ELF-1 (cell line): ENCODE data around the gene GTF3C1.
A peak's percentile ranks its signal among the peaks of the same experiment; 100 is the strongest.
"Not testable (repeated sequence)": the region's sequence is repeated elsewhere in the genome, so short reads cannot be mapped to it uniquely, and the experiment has no call there.

Source experiments
- DNase-seq: peaks from one replicate; pipeline ENCODE4 v3.0.0-alpha.2; 2016; ENCODE audit warnings: low read depth, low spot score

GTF3C1 gene, protein sequence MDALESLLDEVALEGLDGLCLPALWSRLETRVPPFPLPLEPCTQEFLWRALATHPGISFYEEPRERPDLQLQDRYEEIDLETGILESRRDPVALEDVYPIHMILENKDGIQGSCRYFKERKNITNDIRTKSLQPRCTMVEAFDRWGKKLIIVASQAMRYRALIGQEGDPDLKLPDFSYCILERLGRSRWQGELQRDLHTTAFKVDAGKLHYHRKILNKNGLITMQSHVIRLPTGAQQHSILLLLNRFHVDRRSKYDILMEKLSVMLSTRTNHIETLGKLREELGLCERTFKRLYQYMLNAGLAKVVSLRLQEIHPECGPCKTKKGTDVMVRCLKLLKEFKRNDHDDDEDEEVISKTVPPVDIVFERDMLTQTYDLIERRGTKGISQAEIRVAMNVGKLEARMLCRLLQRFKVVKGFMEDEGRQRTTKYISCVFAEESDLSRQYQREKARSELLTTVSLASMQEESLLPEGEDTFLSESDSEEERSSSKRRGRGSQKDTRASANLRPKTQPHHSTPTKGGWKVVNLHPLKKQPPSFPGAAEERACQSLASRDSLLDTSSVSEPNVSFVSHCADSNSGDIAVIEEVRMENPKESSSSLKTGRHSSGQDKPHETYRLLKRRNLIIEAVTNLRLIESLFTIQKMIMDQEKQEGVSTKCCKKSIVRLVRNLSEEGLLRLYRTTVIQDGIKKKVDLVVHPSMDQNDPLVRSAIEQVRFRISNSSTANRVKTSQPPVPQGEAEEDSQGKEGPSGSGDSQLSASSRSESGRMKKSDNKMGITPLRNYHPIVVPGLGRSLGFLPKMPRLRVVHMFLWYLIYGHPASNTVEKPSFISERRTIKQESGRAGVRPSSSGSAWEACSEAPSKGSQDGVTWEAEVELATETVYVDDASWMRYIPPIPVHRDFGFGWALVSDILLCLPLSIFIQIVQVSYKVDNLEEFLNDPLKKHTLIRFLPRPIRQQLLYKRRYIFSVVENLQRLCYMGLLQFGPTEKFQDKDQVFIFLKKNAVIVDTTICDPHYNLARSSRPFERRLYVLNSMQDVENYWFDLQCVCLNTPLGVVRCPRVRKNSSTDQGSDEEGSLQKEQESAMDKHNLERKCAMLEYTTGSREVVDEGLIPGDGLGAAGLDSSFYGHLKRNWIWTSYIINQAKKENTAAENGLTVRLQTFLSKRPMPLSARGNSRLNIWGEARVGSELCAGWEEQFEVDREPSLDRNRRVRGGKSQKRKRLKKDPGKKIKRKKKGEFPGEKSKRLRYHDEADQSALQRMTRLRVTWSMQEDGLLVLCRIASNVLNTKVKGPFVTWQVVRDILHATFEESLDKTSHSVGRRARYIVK (N-terminal part only)

DNA sequence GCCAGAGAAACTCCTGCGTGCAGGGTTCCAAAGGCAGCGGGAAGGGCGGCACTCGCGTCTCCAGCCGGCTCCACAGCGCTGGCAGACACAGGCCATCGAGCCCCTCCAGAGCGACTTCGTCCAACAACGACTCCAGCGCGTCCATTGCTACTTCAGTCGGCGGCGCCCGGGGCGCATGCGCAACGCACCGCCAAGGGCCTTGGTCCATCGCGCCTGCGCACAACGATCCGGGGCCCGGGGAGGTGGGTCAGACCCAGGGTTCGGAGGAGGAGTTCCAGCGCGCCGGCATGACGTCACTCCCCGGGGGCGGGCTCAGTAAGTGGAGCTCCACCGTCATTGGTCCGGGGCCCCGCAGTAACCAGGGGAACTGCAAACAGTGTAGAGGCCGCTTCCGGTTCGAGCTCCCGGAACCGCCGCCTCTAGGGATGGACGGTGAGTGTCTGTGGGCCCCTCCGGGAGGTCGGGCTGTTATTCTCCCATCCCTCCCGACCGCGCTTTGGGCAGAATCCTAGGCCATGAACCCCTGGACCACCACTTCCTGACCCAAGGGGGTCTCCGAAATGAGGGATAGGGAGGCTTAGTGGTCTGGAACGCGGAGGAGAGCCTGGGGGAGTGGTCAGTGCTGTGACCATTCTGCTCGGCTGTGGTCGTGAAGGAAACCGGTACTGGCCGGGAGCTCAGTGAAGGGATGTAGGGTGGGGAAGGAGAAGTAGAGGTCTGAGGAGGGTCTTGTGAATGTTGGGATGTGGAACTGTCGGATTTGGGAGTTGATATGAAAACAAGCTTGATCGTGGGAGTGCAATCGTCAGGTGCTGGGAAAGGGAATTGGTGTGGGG, at the start of gene GTF3C1, which contains the start of gene KATNIP:
Gene GTF3C1 (minus strand): TSS at position 168 of the 836 bp plus-strand sequence. CDS start 23 bp downstream, at position 145.
Gene KATNIP (plus strand): TSS at position 399 of the 836 bp plus-strand sequence. CDS start 27 bp downstream, at position 426.
- DNase-seq, result peak; percentile 99

DNA sequence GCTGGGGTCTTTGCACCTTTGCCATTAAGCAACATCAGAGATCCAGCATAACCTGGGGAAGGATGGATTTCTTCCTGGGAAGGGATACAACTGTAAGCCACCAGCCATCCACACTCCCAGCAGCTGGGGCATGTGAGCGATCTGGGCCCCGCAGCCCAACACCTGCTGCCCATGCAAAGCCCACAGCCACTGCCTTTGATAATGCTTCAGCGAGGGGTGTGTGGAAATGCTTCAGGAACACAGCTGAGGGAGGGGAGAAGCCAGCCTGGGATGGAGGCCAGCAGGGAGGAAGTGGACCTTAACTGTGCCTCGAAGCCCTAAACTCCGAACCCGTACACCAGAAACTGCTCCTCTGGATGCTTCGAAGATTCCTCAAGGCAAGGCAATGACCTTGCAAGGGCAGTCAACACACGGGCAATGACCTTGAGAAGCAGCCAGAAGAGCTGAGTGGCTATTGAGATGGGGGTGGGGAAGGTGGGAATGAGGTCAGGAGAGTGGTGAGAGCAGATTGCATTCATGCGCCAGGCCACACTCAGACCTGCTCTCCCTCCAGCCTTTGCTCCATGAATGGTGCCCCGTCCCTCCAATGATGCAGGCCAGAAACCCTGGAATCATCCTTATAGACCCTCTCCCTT, 49.3 kb upstream of the GTF3C1 start:
- no peak for DNase-seq

DNA sequence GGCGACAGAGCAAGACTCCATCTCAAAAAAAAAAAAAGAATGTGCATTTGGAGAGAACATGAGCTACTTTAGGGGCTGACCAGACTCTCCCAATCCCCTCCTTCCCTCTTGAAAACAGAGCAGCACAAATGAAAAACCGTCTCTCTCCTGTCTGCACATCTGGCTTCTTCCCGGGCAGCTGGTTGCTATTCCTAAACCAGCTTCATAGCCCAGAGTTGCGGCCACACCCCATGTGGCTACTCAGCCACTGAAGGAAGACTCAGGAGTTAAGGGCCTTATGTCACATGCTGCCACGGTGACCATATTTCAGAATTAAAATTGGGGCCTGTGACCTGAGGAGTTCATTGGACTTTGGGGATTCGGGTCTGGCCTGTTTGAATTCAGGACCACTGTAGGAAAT, 48.5 kb upstream of the GTF3C1 start:
- DNase-seq, result no peak

DNA sequence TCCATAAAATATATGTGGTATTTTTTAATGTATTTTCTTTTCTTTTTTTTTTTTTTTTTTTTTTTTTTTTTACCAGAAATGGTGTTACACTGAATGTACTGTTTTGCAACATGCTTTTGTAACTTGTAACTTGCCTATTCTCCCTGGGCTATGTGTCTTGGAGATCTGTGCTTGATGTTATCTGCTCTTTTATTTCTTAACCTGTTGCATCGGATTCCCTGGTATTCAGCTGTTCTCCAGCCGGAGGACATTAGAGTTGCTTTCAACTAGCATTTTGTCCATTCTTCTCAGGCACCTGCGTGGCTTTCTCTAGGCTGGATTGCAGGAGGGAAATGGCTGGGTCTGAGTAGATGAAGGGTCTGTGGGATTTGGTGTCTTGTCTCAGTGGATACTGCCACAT, 47.6 kb upstream of the GTF3C1 start:
- DNase-seq, result no peak

DNA sequence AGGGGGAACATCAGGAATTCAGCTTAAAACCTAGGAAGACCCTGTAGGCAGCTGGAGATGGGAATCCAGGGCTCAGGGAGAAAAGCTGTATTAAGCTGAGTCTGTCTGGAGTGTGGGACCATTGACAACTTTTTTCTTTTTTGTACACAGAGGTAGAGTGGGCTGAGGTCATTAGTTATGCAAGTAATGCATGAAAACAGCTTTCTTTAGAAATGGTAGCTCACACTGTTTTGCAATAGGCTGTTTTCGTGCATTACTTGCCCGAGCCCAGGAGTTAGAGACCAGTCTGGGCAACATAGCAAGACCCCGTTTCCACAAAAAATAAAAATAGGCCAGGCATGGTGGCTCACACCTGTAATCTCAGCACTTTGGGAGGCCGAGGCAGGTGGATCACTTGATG, 46.7 kb upstream of the GTF3C1 start:
- no peak for DNase-seq

DNA sequence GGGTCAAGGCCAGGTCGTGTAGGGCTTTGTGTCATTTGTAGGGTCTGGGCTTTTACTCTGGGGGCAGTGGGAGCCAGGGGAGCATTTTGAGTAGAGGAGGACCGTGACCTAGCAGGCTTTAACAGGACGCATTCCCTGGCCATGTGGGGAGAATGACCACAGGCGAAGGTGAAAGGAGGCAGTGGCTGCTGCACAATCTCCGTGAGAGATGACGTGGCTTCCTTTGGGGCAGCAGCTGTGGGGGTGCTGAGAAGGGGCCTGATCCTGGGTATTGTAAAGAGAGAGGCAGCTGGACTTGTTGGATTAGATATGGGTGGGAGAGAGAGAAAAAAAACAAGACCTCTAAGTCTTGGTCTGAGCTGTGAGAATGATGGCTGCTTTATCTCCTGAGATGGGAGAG, 46.3 kb upstream of the GTF3C1 start:
- DNase-seq, result no peak

DNA sequence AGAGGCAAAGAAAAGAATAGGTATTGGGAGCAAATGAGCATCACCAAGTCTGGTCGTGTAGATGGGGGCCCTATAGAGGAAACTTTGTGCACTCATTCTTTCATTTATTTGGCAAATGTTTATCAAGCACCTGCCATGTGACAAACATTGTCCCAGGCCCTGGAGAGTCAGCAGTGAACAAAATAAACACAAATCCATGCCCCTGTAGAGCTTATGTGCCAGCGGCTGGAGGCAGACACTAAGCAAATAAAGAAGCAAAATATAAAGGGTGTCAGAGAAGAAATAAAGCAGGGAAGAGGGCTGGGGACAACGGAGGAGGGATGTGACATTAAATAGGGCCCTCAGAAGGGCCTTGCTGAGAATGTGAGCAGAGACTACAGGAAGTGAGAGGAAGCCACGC, 45.8 kb upstream of the GTF3C1 start:
- DNase-seq, result no peak

DNA sequence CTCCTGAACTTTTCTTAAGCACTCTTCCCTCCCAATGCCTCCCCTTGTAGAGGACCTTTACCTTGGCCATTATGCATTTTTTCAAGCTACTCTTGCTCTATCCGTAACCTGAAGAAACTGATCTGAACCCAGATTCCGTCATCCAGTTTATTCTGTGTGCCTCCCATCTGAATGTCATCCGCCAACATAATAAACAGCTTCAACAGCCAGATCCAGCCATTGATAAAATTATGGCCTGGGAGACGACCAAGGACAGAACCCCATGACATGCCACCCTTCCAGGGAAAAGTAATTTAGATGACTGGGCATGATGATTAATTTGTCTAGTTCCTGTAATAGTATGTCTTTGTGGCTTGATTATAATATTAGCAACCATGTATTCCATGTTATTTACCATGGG, 42.1 kb upstream of the GTF3C1 start:
- DNase-seq, result no peak

DNA sequence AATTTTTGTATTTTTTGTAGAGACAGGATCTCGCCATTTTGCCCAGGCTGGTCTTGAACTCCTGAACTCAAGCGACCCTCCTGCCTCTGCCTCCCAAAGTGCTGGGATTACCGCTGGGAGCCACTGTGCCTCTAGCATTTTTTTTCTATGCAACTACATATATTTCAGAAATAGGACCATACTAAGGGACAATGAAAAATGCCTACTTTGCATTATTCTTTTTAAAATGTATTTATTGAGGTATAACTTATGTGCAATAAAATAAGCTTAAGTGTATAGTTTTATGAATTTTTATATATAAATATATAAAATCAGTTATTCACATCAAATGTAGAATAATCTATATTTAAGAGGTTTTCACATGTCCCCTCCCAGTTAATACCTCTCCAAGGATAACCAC, 38.3 kb upstream of the GTF3C1 start:
- DNase-seq, result no peak

DNA sequence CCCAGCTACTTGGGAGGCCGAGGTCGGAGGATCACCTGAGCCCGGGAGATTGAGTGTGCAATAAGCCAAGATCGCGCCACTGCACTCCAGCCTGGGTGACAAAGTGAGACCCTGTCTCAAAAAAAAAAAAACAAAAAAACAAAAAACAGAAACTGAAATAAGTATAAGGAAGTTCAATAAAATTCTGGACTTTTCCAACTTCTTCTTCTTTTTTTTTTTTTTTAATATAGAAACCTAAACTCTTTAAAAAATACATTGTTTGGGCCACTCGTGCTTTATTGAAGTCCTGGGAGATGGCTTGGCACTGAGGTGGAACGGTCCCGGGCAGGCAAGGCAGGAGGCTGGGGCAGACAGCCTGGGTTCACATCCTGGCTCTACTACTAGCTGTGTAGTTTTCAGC, 37.0 kb upstream of the GTF3C1 start:
- no peak for DNase-seq

DNA sequence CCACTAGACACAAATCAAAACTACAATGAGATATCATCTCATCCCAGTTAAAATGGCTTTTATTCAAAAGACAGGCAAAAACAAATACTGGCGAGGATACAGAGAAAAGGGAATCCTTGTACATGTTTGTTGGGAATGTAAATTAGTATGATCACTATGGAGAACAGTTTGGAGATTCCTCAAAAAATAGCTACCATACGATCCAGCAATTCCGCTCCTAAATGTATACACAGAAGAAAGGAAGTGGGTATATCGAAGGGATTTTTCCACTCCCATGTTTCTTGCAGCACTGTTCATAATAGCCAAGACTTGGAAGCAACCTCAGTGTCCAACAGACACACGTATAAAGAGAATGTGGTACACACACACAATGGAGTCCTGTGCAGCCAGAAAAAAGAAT, 35.5 kb upstream of the GTF3C1 start:
- DNase-seq, result no peak

DNA sequence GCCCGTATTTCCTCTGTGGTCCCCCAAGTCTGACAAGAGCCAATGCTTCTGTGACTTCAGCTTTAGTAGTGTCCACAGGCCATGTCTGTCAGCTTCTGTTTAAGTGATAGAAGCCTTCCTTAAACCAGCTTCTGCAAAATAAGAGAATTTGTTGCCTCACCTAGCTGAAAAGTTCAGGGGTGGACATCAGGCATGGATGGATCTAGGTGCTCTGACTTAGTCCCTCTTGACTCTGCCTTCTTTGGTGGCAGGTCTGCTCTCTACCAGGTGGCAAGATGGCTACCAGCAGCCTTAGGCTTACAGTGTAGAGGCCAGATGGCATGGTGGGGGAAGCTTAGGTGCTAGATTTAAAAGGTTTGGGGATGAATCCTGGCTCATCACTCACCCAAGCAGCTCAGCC, 33.9 kb upstream of the GTF3C1 start:
- no peak for DNase-seq

DNA sequence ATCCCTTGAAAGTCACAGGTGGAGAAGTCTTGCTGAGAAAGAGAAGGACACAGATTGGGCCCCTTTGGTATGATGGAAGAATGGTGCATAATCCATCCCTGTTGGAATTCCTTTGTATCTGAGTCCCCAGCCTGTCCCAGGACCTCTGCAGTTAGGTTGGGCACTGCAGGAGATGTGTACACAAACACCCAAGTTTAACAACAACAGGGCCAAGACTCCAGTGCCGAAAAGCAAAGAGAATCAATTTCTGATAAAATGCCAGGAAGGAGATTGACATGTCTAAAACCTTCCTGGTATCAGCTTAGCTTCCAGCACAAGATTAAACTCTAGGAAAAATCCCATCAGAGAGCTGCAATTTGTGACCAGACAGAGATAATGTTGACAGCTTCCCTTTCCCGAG, 33.2 kb upstream of the GTF3C1 start:
- DNase-seq, result no peak

DNA sequence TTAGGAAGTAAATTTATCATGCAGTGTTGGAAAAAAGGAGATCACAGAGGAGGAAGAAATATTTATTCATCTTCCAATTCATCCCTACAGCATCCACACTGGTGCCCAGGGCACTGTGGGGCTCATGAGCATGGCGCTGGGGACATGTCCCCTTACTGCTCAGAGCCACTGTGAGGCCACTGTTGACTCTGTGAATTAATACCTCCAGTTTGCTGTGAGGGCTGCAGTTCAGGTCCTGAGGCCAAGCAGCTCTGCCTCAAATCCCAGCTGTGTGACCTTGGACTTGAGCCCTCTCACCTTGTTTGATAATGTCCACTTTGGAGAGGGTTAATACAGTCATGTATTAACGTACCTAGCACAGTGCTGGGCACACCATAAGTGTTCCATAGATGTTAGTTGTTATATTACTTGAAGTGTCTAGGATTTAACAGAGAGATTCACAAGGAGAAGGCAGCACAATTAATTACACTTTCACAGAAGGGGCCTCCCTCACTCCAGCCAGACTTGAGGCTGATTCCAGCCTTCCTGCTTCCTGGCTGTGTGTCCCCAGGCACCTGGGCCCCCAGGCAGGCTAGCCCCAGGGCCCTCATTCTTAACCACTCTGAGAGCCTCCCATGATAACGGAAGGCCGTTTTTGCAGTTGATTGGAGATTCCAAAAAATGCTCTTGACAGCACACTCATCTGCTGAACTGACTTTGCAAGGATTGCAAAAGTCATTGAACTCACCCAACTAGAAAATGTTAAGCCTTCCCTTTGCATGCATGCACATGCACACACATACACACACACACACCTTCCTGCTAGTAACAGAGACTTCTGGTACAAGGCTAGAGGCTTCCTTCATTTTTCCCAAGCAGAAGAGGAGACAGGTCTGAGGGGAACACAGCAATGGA, 29.6 kb upstream of the GTF3C1 start:
- no peak for DNase-seq

DNA sequence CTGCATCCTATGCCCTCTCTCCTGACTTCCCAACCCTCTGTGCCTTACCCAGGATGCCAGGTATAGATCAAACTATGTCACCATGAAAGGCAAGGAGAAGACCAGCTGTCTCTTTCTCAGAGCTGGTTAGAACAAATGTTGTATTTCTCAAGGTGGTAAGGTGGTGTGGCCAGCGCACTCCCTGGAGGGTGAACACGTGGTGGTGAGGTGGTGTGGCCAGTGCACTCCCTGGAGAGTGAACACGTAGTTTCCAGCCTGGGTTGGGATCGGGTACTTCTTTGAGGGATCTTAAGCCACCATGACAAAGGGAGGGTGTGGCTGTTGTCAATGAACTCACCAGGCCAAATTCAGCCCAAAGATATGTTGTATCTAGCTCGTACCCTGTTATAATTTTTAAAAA, 27.0 kb upstream of the GTF3C1 start:
- DNase-seq, result no peak

DNA sequence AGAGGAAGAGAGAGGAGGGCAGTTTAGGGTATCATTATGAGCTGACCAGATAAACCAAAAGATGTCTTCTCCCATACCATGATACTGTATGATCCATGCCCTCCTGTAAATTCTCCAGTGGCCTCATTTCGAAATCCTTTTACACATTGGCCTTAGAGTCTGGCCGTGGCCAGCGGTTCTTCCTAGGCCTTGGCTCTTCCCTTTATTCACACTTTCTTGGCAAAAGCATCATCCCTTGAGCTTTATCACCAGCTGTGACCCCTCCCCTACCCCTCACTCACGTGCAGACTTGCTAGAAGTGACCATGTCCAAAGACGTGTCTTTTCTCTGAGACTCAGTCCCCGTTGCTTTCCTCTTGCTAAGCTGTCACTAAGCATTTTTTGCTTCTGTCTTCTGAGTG, 23.0 kb upstream of the GTF3C1 start:
- DNase-seq, result no peak

DNA sequence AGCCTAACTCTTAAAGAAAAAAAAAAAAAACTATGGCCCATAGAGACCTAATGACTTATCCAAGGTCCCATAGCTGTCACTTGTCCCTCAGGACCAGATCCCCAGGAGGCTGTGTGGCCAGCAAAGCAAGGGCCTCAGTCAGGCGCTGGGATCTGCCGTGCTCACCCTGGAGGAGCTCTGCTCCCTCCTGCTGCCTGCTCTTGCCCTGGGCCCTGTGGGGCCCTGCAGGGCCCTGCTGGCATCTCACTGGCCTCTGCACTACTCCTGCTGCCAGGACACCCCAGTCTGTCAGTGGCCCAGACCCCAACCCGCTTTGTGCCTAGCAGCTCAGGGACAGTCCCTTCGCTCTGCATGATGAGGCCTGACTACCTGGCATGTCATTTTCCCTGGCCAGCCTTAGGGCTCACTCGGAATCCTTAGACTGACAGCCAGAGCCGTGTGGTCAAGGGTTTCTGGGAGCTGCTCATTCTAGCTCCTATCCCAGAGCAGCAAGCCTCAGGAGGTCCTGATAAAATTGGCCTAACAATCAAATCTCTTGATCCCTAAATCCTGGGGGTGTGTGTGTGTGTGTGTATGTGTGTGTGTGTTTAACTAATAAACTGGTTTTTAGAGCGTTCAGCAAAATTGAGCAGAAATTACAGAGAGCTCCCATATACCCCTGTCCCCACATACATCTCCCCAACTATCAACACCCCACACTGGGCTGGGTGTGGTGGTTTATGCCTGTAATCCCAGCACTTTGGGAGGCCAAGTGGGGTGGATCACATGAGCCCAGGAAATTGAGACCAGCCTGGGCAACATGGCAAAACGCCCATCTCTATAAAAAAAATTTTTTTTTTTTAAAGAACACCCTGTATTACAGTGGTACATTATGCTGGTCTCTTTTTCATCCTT, 22.0 kb upstream of the GTF3C1 start:
- no peak for DNase-seq

DNA sequence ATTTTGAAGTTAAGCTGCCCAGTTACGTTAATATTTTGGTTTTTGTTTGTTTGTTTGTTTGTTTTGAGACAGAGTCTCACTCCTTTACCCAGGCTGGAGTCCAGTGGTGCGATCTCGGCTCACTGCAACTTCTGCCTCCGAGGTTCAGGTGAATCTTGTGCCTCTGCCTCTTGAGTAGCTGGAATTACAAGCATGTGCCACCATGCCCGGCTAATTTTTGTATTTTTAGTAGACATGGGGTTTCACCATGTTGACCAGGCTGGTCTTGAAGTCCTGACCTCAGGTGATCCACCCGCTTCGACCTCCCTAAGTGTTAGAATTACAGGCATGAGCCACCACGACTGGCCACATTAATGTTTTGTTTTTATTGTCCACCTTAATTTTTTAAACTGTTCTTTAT, 21.3 kb upstream of the GTF3C1 start:
- not testable (repeated sequence) for DNase-seq
